Smooth muscle cell (in vitro differentiated cells): Measurements from ENCODE around the gene ZNF254. TPM values are rescaled to one million over a fixed set of nuclear protein-coding genes. Genes with fewer than 3 reads are reported as not detected.

ENCODE experiments used
- DNase-seq: peaks from one replicate; lab custom pipeline; 2025; ENCODE audit not compliant: unreplicated experiment; lab: John Stamatoyannopoulos, UW
- H2AFZ ChIP-seq: fragments of 200-600 bp; sonication (generic); 2 replicates; pipeline ENCODE4 v1.6.0; 2016; ENCODE audit warnings: antibody characterized with exemption, low read depth, mild to moderate bottlenecking
- H3F3A ChIP-seq: fragments of 200-600 bp; sonication (generic); 2 replicates; pipeline ENCODE4 v1.6.0; 2017; ENCODE audit warnings: antibody characterized with exemption, low read depth
- H3K27ac ChIP-seq: fragments of 200-600 bp; sonication (generic); 2 replicates; pipeline ENCODE4 v1.5.1; 2016; ENCODE audit warnings: low read depth, mild to moderate bottlenecking
- H3K27me3 ChIP-seq: fragments of 200-600 bp; sonication (generic); 2 replicates; pipeline ENCODE4 v1.6.1; 2016; ENCODE audit warnings: low read depth, mild to moderate bottlenecking
- H3K36me3 ChIP-seq: fragments of 200-600 bp; sonication (generic); 2 replicates; pipeline ENCODE4 v1.5.1; 2016; ENCODE audit warnings: low read depth
- H3K4me1 ChIP-seq: fragments of 200-600 bp; sonication (generic); 2 replicates; pipeline ENCODE4 v1.5.1; 2016; ENCODE audit warnings: low read depth
- H3K4me2 ChIP-seq: fragments of 200-600 bp; sonication (generic); 2 replicates; pipeline ENCODE4 v1.6.0; 2016; ENCODE audit warnings: mild to moderate bottlenecking
- H3K4me3 ChIP-seq: fragments of 200-600 bp; sonication (generic); 2 replicates; pipeline ENCODE4 v1.5.1; 2016; ENCODE audit warnings: mild to moderate bottlenecking
- H3K79me2 ChIP-seq: fragments of 200-600 bp; sonication (generic); 2 replicates; pipeline ENCODE4 v1.6.0; 2016; ENCODE audit warnings: low read depth, mild to moderate bottlenecking
- H3K9ac ChIP-seq: fragments of 200-600 bp; sonication (generic); 2 replicates; pipeline ENCODE4 v1.6.0; 2016; ENCODE audit warnings: low read depth
- H3K9me3 ChIP-seq: fragments of 200-600 bp; sonication (generic); replicated peaks from 2 replicates; pipeline ENCODE4 v1.5.1; 2016; ENCODE audit warnings: low read depth
- H4K20me1 ChIP-seq: fragments of 200-600 bp; sonication (generic); 2 replicates; pipeline ENCODE4 v1.6.0; 2016; ENCODE audit warnings: low read depth
- WGBS: methylation state at CpG from one replicate; pipeline ENCODE4 v1.1.7; 2016; ENCODE audit warnings: low lambda C conversion rate; 5-methylcytosine and 5-hydroxymethylcytosine counted together
- polyA plus RNA-seq: library from polyadenylated mRNA; unstranded; fragments of >200 nt; fragmentation: Nextera tagmentation; extraction: Ambion mirVana; gene quantifications from 2 replicates; pipeline ENCODE4 v1.2.1, GENCODE V29; 2016
- total RNA-seq: library from RNA; depleted of rRNA; stranded (reverse); fragments of >200 nt; gene quantifications from 2 replicates; pipeline ENCODE4 v1.2.3, GENCODE V29; 2014
- TF ChIP-seq, protein P1 (sequence below): fragments of 200-600 bp; sonication (generic); IDR thresholded peaks from 2 replicates; pipeline ENCODE4 v1.5.1; 2017; ENCODE audit warnings: borderline replicate concordance, mild to moderate bottlenecking, antibody characterized with exemption; ENCODE audit not compliant: insufficient read depth, poor library complexity, severe bottlenecking

The ZNF254 gene
- total and polyA plus RNA-seq, 2 experiments from 2014 or later, result 4.6 to 23.5 TPM

DNA sequence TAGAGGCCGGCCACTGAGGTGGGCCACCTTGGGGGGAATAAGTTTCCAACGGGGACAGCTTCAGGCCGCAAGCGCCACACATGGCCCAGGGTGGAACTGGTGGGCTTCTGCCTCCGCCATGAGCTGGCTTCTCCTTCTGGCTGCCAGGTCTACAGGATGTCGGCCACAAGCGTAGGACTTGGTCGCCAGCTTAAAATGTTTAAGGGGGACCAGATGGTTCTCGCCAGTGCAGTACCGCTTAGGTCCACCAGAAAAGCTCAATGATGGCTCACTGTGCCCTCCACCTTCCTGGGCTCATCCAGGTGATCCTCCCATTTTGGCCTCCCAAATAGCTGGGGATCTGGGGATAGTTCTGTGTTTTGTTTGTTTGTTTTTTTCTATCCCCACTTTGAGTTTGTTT is 38.7 kb upstream of the ZNF254 start:
- Histone ChIP-seq H3K4me1 (no peaks in the 10 kb centered on the region), H2AFZ (no peak overlapping the region), H3K79me2 (peaks cover 23% of the 10 kb centered on the region), H3K4me3 (no peak overlapping the region), H3K27me3 (no peaks in the 10 kb centered on the region), H3K9me3 (no peaks in the 10 kb centered on the region), H4K20me1 (peaks cover 28% of the 10 kb centered on the region), H3K9ac (no peak overlapping the region), H3K27ac (no peak overlapping the region), H3F3A (peaks cover under 1% of the 10 kb centered on the region), H3K36me3 (peaks cover 11% of the 10 kb centered on the region), H3K4me2 (no peak overlapping the region)
- DNase-seq, result no peak
- TF ChIP-seq, protein P1, sequence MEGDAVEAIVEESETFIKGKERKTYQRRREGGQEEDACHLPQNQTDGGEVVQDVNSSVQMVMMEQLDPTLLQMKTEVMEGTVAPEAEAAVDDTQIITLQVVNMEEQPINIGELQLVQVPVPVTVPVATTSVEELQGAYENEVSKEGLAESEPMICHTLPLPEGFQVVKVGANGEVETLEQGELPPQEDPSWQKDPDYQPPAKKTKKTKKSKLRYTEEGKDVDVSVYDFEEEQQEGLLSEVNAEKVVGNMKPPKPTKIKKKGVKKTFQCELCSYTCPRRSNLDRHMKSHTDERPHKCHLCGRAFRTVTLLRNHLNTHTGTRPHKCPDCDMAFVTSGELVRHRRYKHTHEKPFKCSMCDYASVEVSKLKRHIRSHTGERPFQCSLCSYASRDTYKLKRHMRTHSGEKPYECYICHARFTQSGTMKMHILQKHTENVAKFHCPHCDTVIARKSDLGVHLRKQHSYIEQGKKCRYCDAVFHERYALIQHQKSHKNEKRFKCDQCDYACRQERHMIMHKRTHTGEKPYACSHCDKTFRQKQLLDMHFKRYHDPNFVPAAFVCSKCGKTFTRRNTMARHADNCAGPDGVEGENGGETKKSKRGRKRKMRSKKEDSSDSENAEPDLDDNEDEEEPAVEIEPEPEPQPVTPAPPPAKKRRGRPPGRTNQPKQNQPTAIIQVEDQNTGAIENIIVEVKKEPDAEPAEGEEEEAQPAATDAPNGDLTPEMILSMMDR, result no peak
- WGBS, result over 99% methylated on average over 10 of the region's 10 CpGs

DNA sequence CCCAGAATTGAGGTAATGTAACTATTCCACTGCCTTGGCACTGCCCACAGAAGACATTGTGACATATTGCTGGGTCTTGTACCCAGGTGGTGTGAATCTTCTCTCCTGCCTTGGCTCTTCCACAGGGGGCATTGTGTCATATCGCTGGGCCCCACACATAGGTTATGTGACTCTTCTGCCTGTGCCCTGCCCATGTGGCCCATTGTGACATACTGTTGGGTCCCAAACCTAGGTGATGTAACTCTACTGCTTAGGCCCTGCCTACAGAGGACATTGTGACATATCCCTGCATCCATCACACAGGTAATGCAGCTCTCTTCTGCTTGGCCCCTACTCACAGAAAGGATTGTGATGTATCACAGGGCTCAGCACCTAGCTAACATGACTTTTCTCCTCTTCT is 37.5 kb upstream of the ZNF254 start:
- no peaks in the 10 kb centered on the region for H3K4me1 ChIP-seq
- peaks cover 13% of the 10 kb centered on the region for H3K79me2 ChIP-seq
- H3K9ac ChIP-seq, result no peak overlapping the region
- no peak overlapping the region for H3K4me3 ChIP-seq
- H4K20me1 ChIP-seq, result peaks cover 26% of the 10 kb centered on the region
- no peak for DNase-seq
- no peak overlapping the region for H3K4me2 ChIP-seq
- H3F3A ChIP-seq, result peaks cover 5% of the 10 kb centered on the region
- 94% methylated on average over 1 of the region's 1 CpG for WGBS
- no peaks in the 10 kb centered on the region for H3K9me3 ChIP-seq
- no peaks in the 10 kb centered on the region for H3K27me3 ChIP-seq
- H3K27ac ChIP-seq, result no peak overlapping the region
- H3K36me3 ChIP-seq, result peaks cover 11% of the 10 kb centered on the region
- H2AFZ ChIP-seq, result no peak overlapping the region
- TF ChIP-seq, protein P1, result no peak

DNA sequence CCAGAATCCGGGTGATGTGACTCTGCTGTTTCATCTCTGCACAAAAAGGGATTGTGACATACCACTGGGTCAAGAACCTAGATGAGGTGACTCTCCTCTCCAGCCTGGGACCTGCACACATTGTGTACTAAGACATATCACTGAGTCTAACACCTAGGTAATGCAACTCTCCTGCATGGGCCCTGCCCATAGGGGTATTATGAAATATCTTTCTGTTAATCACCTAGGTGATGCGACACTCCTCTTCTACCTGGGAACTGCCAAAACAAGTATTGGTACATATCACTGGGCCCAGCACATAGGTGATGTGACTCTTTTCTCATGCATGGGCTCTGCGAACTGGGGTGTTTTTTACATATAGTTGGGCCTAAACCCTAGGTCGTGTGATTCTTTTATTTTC is 35.5 kb upstream of the ZNF254 start:
- H4K20me1 ChIP-seq, result peaks cover 14% of the 10 kb centered on the region
- no peaks in the 10 kb centered on the region for H3K4me1 ChIP-seq
- DNase-seq, result no peak
- peaks cover 18% of the 10 kb centered on the region for H3K36me3 ChIP-seq
- H3F3A ChIP-seq, result peaks cover 5% of the 10 kb centered on the region
- peaks cover 3% of the 10 kb centered on the region for H3K79me2 ChIP-seq
- no peak overlapping the region for H3K4me3 ChIP-seq
- no peaks in the 10 kb centered on the region for H3K27me3 ChIP-seq
- H3K9ac ChIP-seq, result no peak overlapping the region
- H3K4me2 ChIP-seq, result no peak overlapping the region
- no peak overlapping the region for H2AFZ ChIP-seq
- TF ChIP-seq, protein P1, result no peak
- no peaks in the 10 kb centered on the region for H3K9me3 ChIP-seq
- 95% methylated on average over 4 of the region's 4 CpGs for WGBS
- H3K27ac ChIP-seq, result no peak overlapping the region

DNA sequence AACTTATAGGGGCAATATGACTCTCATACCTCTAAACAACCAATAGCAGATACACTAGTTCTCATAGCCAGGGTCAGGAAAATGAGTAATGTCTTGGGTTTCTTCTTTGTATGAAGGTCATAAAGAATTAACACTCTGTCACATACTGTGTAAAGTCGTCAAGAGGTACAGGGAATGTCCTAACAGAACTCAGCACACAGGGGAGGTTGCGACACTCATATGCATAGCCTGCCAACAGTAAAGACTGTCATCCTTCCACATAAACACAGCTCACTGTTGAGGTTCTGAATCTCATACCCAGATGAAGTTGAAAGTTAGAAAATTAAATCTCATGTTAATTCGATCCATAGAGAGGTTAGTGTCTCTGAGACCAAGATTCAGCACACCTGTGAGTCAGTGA is 34.2 kb upstream of the ZNF254 start:
- Histone ChIP-seq H2AFZ (no peak overlapping the region), H3K27me3 (no peaks in the 10 kb centered on the region), H3K9me3 (no peaks in the 10 kb centered on the region), H3K79me2 (no peaks in the 10 kb centered on the region), H3F3A (peaks cover 5% of the 10 kb centered on the region), H3K4me3 (no peak overlapping the region), H3K4me2 (no peak overlapping the region), H3K27ac (no peak overlapping the region), H3K36me3 (peaks cover 10% of the 10 kb centered on the region), H3K9ac (no peak overlapping the region), H4K20me1 (peaks cover 14% of the 10 kb centered on the region), H3K4me1 (no peaks in the 10 kb centered on the region)
- TF ChIP-seq, protein P1, result no peak
- DNase-seq, result no peak
- 92% methylated on average over 3 of the region's 3 CpGs for WGBS
